SHP77 (cell line): Measurements from ENCODE around the gene DOCK10.
"Not testable (repeated sequence)": the region's sequence is repeated elsewhere in the genome, so short reads cannot be mapped to it uniquely, and the experiment has no call there.

ENCODE experiments used
- DNase-seq, 2 experiments: peaks; one replicate each; lab custom pipeline; 2025; lab: John Stamatoyannopoulos, UW

DOCK10 gene

DNA sequence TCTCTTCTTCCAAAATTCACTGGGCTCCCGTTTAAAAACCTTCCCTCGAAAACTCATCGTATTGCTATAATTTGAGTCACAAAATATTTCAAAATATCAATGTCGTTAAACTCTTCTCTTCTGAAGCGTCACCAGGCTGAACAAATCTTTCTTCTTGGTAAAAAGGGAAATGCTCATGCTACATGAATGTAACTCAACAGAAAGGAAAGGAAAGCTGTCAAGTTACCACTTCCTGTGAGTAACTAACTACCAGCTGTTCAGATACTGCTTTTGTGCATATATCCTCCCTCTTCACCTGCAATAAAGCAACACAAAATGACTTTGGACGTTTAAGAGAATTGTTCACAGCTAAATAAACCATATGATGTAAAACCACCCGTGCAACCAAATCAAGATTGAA is 95.4 kb downstream of the DOCK10 start:
- DNase-seq = no peak

DNA sequence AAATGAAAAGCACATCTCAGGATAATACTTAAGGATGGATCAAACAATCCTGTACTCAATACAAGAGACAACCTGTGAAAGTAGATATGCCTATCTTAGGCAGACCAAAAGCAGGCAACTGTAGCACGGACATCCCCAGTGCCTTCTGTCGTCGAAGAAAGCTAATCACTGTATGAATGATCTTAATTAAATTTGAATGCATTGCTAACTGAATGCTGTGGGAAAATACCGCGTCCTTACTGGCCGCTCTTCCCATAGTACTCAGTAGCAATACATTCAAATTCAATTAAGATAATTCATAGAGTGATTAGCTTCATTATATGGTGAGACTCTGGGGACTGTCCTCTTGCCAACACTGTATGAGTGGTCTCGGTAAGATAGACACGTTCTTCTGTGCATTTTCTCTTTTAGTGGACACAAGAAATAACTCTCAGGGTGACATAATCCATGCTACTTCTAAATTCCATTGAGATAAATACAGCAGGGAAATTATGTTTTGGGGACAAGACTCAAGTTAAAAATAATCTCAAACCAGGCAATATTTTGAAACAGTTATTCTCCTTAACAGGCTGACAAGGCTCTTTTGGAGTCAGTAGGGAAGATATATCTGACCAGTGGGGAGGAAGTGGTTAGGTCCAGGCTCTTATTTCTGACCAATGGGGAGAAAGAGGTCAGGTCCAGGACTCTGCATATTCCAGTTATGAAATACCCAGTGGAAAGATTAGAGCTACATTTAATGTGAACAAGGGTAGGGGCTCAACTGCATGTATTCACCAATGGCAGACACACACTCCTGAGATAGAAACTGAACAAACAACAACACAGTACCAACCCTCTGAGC is 97.3 kb downstream of the DOCK10 start:
- no peak for DNase-seq

DNA sequence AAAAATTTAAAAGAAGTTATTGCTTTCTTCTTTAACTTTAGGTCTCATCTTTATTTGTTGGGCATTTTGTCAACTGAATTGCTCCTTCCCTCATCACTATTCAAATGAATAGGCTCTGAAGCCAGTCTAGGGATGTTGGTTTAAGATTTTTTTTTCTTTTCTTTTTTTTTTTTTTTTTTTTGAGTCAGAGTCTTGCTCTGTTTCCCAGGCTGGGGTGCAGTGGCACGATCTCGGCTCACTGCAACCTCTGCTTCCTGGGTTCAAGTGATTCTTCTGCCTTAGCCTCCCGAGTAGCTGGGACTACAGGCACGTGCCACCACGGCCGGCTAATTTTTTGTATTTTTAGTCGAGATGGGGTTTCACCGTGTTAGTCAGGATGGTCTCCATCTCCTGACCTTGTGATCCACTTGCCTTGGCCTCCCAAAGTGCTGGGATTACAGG is 98.6 kb downstream of the DOCK10 start:
- DNase-seq = not testable (repeated sequence)

DNA sequence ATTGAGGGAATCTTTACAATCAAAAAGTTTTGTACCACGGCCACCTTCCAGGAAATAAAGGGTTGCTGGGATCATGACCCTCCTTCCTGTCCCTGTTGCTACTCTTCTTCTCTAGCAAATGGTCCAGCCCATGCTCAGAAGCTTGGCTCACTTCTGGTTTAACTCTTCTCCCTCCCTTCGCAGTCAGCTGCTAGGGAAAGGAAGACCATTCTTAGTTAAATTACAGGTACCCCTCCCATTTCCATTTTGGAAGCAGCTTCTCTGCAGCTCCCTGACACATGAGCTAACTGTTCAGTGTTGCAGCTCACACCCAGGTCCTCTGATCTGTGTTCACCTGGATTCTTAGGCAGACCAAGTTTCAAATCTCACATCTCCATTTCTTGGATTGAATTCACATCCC is 100.3 kb downstream of the DOCK10 start:
- DNase-seq = no peak

DNA sequence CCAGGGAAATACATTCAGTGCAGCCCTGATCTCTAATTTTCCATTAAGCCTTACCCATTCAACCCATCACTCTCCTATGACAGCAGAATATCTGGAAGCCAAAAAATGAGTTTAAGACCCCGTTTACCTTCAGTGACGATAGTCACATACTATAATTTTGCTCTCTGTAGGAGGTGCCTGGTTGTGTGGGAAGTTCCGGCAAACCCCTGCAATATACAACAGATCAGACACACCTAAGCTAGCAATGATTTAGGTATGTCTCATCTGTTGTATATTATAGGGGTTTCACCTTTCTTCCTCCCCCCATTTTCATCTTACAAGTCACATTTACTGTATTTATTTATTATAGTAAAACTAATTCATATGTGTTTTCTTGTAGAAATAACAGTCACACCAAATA is 101.7 kb downstream of the DOCK10 start:
- no peak for DNase-seq

DNA sequence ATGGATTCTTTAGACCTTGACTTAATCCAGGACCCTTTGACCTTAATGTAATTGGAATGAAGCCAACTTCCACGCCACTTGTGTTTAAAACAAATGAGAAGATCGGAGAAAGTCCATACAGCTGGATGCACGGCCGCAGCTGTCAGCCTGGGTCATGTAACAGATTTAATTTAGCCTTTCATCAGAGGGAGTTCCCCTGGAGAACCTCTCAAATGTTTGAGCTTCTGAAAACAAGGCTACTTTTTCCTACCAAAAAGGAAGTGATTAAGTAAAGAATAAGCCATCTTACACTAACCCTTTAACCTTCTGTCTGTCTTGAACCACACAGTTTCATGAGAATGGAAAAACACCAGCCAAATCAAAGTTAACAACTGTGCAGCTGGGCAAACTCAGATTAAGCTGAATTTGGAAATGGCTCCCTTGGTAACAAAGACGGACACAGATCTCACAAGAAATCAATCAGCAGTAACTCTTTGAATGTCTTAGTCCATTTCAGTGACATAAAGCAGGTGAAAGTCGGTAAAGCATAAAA is 103.6 kb downstream of the DOCK10 start:
- DNase-seq = peak; percentile 54 to 68

DNA sequence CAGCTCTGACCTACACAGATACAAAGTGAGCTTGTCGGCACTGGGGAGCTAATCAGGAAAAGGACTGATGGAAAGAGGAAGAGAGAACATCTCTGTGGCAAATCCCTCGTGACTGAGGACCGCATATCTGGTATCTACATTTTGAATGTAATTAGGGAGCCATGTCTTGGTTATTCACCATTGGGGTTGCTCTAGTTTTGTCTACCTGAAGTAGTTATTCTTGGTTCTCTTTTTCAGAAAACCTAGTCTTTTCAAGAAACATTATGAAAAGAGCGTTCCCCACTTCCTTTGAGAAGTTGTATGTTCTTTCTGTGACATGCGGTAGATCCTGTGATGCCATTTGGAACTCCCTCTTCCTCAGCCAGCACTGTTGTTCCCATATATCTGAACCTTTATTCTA is 104.4 kb downstream of the DOCK10 start:
- DNase-seq = no peak

DNA sequence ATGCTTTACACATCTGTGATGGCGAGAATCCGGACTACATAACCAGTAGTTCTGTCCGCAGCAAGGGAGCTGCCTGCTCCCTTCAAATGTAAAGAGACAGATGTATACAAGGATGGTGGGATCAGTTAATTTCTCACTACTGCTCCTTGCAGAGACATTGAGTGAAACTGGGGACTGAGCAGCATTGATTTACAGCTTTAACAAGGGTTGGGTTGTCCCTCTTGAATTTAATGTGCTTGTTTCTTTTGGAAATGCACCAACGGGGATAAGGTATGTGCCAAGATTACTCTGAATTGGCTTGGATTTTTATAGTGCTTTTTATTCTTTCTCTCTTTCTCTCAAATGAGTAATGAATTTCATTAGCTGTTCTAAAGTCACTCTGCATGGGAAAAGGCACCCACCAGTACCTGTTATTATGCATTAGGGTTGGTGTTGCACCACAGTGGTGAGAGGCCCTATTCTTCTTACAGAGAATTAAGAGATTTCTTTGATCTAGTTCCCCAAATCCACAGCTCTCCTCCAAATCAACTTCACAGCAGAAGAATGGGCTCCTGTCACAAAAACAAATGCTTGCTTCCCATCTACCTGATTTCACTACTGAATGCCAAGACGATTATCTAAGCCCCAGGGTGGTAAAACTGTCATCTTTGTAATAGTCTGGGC is 107.6 kb downstream of the DOCK10 start:
- no peak for DNase-seq

DNA sequence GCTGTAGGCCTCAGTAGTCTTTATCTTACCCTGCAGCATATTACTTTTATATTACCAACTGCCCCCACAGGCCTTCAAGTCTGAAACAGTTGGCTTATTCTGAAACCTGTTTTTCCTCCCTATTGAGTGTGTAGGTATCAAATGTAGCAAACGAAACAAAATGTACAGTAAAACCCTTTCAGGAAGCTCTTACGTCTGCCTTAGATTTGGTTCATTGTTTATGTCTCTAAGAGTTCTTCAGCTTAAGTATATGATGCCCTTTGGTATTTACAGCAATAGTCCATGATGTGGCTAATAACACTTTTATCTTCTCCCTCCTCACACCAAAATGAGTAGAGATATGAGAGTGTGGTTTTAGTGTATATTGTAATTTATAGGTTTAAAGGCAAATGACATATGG is 108.8 kb downstream of the DOCK10 start:
- no peak for DNase-seq

DNA sequence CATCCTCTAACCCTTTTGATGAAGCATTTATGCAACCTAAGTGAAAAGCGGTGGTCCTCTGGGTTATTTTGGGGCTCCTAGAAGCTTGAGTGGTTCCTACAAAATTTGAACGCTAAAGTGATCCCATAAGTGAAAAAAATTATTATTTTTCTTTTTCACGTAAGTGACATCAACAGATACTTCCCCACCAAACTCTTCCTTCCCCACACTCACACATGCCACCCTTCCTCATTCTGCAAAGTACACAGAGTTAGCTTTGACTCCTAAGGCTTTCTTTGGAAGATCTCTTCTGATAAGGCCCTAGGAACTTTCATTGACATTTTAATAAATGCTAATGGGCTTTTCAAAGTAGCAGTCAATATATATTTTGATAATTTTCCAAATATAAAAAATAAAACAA is 109.7 kb downstream of the DOCK10 start:
- no peak for DNase-seq

DNA sequence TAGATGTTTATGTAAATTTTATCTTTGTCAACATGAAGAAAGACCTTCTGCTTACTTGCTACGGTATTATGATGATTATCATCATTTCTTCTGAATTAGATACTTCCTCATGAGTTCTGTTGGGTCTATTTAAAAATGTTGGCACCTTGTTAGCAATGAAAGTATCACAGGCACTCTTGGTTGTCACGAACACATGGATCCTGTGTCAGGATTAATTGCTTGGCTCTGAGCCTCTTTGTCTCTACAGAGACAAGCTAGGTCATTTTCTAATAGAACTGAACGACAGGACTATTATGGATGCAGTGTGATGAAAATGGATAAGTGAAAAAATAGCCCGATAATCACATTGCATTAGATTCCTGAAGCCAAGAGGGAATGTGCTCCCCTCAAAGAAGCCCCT is 110.3 kb downstream of the DOCK10 start:
- DNase-seq = no peak

DNA sequence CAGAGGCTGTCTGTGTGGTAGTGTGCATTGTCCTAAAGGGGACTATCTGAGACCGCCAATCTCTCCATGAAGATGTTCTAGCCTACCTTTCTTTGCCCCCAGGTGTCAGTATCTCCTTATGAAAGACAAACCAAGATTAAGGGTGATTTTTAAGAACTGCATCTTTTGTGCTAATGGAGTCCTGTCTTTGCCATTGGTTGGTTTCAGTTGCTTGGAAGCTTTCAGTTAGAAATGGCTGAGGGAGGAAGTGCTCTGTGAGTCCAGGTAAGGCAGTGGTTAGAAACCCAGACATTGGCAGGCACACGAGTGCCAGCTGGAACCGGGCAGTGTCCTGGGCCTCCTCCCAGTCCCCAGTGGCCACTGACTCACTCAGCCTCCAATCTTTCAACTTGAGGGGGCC is 111.3 kb downstream of the DOCK10 start:
- DNase-seq = no peak

DNA sequence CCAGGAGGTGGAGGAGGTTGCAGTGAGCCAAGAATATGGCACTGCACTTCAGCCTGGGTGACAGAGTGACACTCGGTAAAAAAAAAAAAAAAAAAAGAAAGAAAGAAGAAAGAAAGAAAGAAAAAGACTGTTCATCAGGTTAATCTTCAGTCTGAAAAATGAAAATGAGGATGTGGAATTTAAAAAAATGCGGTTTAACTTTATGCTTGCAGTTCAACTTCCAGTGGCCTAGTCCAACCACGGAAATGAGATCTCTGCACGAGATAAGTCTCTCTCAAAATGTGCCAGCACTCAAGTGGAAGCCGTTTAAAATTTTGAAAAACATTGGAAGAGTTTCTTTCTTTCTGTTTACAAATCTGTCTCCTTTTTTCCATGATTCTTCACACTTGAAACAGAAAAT is 112.1 kb downstream of the DOCK10 start:
- no peak for DNase-seq

DNA sequence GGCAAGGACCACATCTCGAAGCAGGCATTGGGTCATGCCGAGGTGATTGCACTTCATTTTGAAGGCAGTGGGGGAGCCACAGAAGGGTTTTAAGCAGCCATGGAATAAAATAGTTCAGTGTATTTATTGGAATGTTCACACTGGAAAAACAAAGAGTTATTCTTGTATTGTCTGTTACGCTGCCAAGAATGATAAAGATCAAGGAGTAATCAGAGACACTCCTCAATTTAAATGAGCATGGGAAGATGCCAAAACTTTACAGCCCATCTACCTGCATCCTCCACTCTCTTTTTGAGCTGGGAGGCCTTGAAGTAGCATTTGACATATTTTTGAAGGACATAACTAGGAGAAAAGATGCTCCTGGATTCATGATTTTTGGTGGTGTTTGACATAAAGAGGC is 112.8 kb downstream of the DOCK10 start:
- no peak for DNase-seq

DNA sequence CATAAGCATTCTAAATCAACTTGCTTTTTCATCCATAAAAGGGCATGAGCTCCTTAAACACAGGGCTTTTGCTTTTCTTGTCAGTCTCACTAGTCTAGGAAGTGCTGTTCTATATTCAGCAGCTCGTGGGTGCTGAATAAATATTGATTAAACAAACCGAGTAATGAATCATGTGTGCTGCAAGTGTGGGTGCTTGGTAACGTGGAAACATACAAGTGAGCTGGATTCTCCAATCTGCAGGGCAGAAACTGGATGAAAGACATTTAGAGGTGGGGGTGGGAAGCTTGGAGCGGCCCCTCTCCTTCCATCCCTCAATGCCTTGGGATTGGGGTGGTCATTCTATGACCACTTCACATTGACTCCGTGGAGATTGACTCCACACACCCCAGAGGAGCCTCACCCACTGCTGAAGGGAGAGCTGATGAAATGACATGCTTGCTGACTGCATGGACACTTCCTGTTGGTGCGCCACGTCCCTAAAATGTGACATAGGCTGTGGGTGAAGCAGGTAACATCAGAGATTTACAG is 114.6 kb downstream of the DOCK10 start:
- DNase-seq = peak in 1 of 2 experiments; percentile 5

DNA sequence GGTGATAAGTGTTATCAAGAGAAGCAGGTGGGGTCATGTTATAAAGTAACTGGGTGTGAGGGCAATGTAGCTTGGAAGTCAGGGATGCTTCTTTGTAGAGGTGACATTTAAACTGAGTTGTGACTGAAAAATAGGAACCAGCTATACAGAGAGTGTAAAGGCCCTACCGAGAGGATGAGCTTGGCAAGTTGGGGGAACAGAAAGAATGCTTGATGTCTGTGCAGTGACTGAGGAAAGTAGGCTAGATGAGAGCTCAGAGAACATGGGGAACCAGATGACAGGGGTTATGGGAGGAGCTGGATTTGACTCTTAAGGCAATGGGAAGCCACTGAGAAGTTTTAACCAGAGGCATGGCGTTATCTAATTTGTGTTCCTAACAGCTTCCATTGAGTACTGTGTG is 115.3 kb downstream of the DOCK10 start:
- no peak for DNase-seq

DNA sequence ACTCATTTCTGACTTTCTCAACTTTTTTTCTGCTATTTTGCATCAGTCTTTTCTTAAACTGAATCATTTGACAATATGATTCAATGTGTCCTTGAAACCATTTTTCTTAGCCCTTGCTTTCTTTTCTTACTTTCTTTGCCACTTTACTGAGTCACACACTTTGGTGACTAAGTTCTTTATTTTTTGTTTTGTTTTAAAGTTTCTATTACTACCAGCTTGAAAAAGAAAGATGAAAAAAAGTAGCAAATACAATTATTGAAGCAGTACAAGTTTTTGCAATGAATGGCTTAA is 116.5 kb downstream of the DOCK10 start:
- no peak for DNase-seq

DNA sequence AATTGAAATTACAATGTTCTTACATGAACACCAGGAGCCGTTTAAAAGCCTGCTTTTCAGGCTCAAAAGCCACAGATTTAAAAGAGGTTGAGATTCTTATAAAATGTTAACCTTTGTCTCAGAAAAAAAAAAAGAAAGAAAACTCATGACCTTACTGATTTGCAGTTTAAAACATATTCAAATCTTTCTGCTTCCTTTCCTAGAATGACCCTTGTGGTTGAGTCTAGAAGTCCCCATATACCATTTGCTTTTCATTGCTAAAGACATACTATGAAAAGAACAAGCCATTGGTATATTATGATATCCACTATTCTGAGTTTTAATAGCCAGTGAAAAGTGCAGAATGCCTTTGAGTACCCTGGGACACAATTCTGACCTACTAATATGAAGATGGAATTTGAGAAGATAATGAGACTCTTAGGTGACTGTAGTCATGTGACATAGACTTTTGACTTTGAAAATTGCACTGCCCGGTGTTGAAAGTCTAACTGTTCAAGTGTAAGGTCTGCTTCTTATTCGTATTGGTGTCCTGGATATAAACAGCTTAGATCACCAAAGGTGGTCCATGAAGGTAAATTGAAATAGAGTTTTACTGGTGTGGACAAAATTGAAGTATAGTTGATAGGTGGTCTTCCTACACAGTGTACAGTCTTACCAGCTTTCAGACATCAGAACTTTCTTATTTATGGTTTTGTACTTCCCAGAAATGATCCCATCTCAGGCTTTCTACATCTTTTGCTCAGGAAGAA is 117.0 kb downstream of the DOCK10 start:
- no peak for DNase-seq

DNA sequence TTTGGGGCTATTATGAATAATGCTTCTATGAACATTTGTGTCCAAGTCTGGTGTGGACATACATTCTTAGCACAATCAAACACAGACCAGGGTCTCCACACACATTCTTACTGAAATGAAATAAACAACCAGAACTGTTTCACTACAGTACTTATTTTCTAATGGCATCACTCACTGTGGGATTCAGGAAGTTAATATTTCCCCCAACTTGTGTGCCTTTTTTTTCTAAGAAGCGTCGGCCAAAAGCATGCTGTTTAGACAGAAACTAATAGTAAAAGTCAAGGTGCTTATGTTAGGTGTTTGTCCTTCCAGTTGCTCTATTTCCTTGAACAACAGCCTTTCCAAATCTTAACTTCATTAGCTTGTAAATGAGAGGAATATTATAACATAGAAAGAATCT is 117.6 kb downstream of the DOCK10 start:
- no peak for DNase-seq

DNA sequence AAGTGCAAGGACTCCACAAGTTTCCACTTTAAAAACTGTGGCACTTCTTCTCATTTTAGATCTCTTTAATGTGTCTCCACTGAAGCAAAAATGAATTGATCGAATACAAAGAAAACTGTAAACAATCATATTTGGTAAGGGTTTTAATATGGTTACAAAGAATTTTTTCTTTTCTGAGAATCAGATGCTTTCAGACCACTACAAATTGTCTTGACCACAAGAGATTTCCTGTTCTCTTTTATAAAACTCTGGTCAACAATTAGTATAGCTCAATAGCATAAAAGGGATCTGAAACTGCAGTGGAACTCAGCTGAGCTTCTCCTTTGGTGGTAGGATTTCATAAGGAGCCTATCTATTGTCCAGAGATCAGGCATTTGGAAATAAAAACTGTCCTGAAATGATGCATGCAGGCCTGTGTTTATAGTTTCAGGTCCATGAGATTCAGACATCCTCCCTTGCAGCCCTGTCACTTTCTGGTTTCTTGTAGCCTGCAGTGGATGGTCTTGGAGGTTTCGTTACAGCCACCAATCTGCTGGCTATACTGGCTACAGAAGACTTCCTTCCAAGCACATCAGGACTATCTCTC is 120.0 kb downstream of the DOCK10 start:
- DNase-seq = no peak

DNA sequence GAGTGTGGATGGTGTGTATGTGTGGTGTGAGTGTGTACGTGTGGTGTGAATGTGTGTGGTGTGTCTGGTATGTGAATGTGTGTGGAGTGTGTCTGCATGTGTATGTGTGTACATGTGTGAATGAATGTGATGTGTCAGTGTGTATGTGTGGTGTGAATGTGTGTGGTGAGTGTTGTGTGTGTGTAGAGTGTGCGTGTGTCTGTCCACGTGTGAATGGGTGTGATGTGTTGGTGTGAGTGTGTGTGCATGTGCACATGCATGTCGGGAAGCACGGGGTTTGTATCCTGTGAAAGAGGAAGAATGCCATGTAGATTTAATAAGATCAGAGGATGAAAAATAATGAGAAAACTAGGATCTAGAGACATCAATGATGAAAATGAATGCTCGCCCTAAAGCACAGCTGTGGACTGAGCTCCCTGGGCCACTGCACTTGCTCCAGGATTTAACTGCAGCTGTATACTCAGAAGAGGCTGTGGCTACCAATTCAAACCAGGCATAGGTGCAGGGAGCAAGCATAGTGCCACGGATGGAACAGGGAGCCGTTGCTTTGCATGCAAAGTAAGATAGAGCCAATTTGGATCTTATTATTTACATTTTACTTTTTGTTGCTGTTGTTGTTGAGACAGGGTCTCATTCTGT is 122.7 kb downstream of the DOCK10 start:
- DNase-seq = no peak
